HG03060 (cell line): Measurements from ENCODE around the gene TRMT2B.
"Not testable (repeated sequence)": the region's sequence is repeated elsewhere in the genome, so short reads cannot be mapped to it uniquely, and the experiment has no call there.

Source experiments
- ATAC-seq: cut with Tn5 transposase; IDR thresholded peaks from one replicate; pipeline ENCODE4 v1.9.1; 2021; ENCODE audit warnings: low read depth, moderate number of reproducible peaks; ENCODE audit not compliant: unreplicated experiment

Gene TRMT2B, protein sequence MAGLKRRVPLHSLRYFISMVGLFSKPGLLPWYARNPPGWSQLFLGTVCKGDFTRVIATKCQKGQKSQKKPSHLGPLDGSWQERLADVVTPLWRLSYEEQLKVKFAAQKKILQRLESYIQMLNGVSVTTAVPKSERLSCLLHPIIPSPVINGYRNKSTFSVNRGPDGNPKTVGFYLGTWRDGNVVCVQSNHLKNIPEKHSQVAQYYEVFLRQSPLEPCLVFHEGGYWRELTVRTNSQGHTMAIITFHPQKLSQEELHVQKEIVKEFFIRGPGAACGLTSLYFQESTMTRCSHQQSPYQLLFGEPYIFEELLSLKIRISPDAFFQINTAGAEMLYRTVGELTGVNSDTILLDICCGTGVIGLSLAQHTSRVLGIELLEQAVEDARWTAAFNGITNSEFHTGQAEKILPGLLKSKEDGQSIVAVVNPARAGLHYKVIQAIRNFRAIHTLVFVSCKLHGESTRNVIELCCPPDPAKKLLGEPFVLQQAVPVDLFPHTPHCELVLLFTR

DNA sequence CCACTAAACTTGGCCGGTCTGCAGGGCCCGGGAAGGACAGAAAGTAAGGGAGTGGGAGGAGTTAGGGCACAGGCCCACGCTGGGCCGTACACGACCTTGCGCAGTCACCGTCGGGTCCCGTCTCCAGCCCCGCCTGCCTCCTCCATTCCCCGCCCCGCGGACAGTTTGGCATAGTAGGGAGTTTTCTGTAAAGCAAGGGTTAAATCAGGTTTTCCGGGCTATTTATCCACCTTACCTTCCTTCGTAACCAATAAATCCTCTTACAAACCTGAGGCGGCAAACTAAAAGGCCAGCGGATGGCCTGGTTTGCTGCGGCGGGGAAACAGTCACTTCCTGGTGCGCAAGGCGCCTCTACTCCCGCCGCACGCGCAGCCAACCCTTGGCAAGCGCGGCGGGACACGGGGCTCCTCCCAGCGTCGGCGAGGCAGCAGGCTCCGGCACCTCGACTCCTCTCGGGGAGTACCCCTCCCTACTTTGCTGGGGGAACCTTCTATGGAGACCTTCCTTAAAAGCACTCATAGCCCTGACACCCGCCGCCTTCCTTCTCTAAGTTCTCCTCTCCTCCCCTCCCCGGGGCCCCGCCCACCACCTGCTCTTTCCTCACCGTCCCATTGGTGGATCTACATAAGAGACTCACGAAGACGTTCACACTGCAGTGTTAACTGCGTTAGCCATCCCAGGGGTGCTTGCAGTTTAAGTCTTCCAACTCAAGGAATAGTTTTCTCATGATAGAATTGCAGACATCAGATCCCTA, at the start of gene TRMT2B:
TSS of gene TRMT2B (minus strand) at position 563 of the 754 bp plus-strand sequence. CDS start 9,822 bp downstream, outside the sequence.
- peak; percentile 72 for ATAC-seq

DNA sequence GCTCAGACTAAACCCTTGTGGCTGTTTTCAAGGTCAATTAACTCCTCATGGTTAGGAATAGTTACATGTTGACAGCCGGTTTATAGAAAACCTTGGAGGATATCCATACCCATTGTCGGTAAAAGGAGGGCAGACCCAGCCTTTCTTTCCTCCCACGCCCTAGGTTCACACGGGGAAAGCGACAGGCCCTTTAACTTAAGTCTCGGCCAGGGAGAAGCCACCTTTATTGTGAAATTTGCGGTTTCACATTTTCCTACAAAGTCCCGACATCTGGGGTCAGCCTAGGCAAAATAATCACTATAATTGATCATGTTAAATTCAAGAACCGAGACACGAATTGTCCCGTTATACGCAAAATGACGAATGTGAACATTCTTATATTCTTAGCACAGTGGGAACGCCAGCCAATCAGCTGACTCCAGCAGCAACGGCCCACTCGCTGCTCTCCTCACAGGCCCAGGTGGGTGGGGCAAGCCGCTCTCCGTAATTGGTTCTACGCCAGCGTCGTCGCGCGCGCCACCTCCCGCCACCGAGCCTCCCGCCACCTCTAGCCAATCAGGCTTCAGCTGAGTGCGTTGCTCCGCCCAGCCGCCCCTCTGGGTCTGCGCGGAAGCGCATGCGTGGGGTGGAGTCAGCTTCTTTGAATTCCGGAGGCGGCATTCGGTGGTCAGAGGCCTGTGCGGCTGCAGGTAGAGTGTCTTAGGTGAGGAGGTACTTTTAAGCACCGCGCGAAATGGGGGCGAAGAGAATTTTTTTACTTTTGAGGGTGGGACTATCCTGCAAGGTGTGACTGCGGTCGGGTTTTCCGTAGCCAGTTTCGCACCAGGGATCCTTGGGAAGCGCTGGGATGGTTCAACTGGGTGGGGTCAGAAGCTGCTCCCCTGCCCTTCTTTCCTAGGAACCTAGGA, 45.9 kb upstream of the TRMT2B start, which contains the start of gene CENPI:
TSS of gene CENPI (plus strand) at position 659 of the 908 bp plus-strand sequence. CDS start 2,867 bp downstream, outside the sequence.
- ATAC-seq = peak; percentile 99

DNA sequence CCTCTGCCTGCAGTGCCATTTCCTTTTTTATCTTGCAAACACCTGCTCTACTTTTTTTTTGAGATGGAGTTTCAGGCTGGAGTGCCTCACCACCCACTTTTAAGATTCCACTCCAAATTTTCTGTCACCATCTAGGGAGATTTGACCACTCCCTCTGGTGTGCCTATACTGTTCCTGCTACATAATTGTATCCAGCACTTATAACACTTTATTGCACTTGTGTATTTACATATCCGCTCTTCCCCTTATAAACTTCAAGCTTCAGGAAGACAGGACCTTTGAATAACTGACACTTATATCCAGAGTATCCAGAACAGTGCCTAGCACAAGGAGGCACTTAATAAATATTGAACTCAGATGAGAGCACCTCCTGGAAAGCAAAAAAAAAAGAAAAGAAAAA, 39.9 kb upstream of the TRMT2B start:
- no peak for ATAC-seq

DNA sequence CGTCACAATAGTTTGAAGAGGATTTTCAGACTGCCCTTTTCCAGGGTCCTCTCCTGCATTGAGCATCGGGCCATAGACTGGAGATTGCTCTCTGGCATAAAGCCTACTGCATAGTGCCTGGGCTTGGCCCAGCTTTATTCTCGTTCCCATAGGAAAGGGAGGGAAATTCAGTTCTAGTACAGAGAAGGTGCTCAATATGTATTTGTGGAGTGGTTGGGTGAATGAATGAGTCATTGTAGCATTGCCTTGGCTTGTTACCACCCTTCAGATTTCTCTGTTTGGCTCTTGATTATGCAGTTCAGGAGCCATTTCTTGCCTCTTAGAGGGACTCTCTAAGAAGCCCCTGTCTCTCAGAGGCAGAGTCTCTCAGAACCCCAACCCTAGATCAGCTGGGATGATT, 29.3 kb upstream of the TRMT2B start:
- no peak for ATAC-seq

DNA sequence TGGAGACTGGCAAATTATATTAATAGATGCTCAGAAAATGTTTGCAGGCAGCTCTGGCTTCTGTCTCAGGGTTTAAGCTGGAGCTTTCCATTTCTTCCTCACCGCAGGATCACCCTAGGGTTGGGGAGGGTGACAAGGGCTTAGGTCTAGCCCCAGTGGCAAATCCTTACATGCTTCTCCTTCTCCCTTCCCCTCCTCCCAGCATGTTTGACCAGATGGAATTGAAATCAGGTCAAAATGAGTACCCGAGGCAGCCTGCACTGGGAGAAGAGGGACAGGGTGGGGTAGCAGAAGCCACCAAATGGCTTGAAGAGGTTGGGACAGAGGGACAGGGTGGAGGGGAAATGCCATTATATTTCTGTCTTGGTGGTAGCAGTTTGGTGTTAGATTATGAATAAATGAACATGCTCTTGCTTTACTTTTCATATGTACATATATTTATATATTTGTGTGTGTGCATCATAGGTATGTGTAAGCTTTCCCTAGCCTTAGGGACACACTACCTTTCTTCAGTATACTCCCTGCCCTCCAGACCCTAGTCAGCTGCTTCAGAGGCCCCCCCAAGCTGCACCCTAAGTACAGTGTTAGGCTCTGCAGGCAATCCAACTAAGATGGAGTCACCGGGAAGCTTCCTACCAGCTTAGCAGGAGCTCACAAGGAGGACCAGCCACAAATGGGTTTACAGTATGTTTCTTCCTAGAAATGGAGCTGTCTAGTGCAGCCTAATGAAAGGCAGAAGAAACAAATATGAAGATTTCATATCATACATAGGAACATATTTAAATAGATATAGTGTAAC, 28.6 kb upstream of the TRMT2B start:
- no peak for ATAC-seq

DNA sequence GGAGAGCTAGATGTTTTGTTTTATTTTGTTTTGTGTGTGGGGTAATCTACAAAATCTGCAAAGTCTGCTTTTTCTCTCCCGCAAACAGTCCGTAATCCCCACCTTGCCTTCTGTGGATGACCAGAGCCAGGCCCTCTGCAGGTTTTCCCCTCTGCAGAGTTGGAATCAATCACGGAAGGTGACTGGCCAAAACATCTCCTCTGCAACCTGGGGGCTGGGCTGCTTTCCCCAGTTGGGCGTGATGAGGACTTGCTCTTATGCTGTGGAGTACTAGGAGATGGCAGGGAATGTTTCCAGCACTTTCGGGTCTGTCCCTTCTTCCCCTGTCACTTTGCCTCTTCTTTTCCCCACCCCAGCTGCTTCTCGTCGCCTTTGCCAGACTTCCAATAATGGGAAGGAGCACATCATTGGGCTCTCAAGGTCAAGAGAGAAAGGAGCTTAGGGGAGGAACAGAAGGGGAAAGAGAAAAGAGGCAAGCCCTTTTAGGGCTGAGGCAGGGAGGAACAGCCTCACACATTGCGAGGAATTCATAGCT, 27.9 kb upstream of the TRMT2B start:
- ATAC-seq = no peak

DNA sequence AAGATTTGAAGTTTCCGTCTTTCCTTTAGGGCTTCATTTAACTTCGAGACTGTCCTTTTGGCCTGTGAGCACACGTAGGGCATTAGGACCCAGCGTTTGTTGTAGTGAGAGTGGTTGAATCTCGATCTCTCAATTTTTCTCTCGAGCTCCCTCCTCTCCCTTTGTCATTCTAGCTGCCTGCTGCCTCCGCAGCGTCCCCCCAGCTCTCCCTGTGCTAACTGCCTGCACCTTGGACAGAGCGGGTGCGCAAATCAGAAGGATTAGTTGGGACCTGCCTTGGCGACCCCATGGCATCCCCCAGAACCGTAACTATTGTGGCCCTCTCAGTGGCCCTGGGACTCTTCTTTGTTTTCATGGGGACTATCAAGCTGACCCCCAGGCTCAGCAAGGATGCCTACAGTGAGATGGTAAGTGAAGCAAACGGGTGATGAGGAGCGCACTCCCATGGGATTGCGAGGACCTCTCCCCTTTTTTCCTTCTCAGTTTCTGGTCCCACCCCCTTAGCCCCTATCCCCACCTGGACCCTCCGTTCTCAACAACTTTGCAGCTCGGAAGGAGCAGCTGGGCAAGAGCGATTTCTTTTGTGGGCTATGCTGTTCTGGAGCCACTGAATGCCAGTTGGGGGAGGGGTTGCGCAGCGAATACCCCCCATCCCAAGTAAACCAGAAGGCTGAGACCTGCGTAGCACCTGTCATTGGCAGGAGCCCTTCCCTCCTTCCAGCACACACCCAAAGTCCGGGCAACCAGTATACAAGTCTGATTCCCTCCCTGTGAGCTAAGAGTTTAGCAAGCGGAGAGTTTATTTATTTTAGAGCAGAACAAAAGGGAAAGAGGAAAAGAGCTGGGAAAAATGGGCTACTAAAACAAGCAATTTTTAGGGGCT, 27.0 kb upstream of the TRMT2B start, which contains the start of gene TMEM35A:
TSS of gene TMEM35A (plus strand) at position 164 of the 883 bp plus-strand sequence. CDS start at position 288, 124 bp downstream.
- no peak for ATAC-seq

DNA sequence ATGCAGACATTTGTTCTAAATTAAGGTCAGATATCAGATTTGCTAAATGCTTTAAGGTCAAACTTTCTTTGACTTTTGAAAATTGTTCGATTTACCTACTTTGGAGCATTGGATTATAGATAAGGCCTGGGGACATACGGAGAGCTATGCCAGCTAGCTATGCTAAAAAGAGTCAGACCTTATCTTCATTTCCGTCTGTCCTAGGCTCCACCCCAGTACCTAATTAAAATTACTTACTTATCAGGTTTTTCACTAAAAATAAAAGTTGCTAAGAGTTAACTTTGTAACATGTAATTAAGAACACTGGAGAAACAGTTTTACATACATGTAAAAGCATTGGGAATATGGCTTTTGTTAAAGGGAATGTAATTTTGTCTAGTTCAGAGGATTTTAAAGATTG, 19.7 kb upstream of the TRMT2B start:
- no peak for ATAC-seq

DNA sequence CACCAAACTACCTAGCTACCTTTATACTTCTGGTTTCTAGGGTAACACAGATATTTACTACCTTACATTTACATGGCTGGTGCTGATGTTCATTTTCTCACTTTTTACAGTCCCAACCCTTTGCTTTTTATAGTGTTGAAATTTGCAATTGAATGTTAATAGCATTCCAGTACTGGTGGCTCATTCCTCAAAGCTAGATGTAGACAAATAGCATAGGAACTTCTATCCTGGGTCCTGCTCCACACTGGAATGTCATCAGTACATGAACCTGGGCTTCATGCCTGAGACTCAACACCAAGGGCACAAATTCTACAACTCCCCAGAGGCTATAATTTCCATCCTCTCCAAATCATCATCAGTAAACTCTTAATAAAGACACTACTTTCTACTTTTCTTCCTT, 10.3 kb upstream of the TRMT2B start:
- no peak for ATAC-seq

DNA sequence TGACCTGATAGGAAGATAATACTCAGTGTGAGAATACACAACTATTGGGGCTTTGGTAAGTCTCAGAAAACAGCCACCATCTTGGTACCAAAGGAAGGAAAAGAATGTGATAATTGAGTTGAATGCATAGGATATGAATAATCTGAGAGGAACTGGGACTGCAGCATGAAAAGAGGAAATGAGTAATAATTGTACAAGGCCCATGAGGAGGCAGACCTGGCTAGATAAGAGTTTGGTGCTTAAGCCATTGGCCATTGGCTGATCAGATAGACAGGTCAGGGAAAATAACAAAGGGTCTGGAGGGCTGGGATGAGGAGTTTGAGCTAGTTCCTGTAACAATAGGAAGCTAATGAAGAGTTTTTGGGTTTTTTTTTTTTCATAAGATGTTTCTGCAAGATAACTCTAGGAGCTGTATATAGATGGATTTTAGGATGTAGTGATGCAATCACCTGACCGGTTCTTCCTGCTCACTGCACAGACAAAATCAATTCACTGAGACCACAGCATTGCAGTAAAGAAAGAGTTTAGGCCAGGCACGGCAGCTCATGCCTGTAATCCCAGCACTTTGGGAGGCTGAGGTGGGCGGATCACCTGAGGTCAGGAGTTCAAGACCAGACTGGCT, 5.3 kb upstream of the TRMT2B start:
- peak; percentile 91 for ATAC-seq

DNA sequence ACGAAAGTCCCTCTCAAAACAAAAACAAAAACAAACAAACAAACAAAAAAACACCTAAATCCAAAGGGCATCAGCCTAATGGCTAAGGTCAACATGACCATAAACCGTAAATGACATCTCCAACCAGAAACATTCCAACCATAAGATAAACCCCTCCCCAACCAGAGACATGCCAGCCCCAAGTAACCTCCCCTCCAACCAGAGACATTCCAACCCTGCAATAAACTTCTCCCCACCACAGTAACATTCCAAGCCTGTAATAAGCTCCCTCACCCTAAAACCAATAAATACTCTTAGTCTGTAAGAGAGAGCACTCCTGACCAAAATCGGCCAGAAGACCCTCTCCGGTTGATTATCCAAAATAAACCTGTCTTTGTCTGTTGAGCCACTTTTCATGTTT, 4.6 kb upstream of the TRMT2B start:
- ATAC-seq = not testable (repeated sequence)

DNA sequence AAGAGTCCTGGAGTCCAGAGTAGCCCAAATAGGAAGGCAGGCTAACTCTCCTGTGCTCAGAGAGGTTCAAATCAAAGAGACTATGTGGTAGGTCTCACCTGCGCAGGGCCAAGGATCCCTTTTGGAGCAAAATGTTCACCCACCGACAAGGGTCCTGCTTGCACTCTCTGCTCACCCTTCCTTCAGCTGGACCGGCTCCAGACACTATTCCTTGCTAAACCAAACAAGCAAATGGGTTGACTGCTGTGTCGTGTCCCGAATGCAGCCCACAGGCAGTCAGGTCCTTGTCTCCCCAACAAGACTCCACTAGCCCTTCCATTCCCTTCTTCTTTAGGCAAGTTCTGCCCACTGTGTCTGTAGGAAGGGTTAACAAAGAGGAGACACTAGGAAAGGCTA, 760 bp downstream of the TRMT2B start:
- ATAC-seq = no peak

DNA sequence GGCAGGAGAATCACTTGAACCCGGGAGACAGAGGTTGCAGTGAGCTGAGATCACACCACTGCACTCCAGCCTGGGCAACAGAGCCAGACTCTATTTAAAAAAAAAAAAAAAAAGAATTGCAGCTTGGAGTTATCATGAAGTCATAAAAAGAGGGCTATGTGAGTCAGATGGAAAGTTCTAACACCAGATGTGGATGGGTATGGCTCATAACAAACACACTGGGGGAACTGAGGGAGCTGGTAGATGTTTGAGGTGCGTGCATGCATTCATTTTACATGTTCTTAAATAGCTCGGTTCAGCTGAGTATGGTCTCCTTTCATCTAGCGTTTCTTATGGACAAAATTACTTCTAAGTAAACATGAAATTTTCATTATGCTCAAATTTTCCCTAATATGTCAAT, 11.7 kb downstream of the TRMT2B start:
- no peak for ATAC-seq

DNA sequence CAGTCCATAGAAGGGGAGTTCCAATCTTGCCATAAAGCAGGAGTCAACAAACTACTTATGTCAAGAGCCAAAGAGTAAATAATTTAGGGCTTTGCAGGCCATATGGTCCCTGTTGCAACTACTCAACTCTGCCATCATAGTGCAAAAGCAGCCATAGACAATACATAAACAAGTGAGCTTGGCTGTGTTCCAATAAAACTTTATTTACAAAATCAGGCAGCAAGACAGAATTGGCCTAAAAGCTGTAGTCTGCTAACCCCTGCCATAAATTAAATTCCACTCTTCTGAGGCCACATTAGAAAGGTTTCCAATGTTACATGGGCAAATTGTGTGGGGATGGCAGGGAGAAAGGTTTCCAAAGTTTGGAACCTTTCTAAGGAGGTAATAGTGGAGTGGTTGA, 14.7 kb downstream of the TRMT2B start:
- ATAC-seq = no peak

DNA sequence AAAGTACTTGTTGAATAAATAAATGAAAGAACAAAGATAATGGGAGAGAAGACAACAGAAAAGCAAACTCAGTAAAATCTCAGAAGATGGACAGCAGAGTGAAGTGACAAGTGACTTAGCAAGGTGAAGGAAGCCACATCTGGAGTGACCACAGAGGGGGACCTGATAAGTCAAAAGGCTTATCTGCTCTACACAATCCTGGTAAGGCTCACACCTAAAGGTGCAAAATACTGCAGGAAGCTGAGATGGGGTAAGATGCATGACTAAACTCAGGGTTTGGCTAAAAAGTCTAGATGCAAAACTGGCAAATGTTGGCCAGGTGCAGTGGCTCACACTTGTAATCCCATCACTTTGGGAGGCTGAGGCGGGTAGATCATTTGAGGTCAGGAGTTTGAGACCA, 22.2 kb downstream of the TRMT2B start:
- ATAC-seq = no peak

DNA sequence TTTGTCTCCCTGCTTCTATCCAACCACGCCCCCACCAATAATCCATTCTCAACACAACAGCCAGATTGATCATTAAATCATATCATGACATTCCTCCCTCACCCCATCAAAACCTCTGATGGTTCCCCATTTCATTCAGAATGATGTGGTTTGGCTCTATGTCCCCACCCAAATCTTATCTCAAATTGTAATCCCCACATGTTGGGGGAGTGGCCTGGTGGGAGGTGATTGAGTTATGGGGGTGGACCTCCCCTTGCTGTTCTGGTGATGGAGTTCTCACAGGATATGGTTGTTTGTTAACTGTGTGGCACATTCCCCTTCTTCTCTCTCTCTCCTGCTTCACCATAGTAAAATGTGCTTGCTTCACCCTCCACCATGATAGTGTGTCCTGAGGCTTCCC, 23.3 kb downstream of the TRMT2B start:
- no peak for ATAC-seq

DNA sequence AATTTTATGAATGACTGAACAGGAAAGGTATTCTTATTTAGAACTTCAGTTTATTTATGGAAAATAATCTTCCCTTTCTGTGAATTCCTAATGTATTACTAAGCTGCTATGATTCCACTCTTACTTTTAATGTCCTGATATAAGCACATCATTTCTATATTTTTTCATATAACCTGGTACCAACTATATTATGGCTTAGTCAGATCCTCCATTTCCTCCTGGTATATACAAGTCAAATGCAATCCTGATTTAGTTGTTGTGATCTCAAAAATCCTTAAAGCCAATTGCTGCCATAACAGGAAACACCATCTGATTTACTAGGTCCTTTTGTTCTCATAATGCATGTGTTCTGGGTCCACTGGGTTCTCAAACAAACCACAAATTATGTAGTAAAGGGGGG, 26.8 kb downstream of the TRMT2B start:
- no peak for ATAC-seq

DNA sequence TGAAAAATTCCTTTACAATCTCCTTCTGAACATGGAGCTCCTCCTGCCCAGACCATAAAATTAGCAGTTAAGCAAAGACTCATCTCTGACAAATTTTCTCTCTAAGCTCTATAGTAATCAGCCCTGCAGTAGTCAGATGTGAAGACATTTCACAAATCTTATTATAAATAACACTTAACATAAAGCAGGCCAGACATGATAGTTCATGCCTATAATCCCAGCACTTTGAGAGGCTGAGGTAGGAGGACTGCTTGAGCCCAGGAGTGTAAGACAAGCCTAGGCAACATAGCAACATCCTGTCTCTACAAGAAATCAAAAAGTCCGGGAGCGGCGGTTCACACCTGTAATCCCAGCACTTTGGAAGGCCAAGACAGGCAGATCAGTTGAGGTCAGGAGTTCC, 29.9 kb downstream of the TRMT2B start:
- ATAC-seq = no peak
